H1 (cell line): ENCODE measurements around the gene PDE4B. TPM values are rescaled to one million over a fixed set of nuclear protein-coding genes. Genes with fewer than 3 reads are reported as not detected.

ENCODE experiments used
- ATF2 ChIP-seq: IDR thresholded peaks from 2 replicates; pipeline ENCODE4 v1.6.1; 2012; ENCODE audit warnings: low read length, inconsistent platforms
- MAFK ChIP-seq: IDR thresholded peaks from 2 replicates; pipeline ENCODE4 v1.6.1; 2012; ENCODE audit warnings: low read depth, mild to moderate bottlenecking, improper control_type of control experiment, low read length
- MAX ChIP-seq: IDR thresholded peaks from 2 replicates; pipeline ENCODE4 v1.6.1; 2012; ENCODE audit warnings: inconsistent platforms
- POLR2AphosphoS5 ChIP-seq: IDR thresholded peaks from 2 replicates; pipeline ENCODE4 v1.6.1; 2011; ENCODE audit warnings: low read depth, low read length
- RBBP5 ChIP-seq: IDR thresholded peaks from 2 replicates; pipeline ENCODE4 v1.7.1; 2012; ENCODE audit warnings: low read depth, mild to moderate bottlenecking, inconsistent platforms, low read length, moderate library complexity, borderline replicate concordance
- TAF1 ChIP-seq: IDR thresholded peaks from 2 replicates; pipeline ENCODE4 v1.6.1; 2011; ENCODE audit warnings: mild to moderate bottlenecking, low read depth, low read length
- YY1 ChIP-seq: IDR thresholded peaks from 2 replicates; pipeline ENCODE4 v1.6.1; 2011; ENCODE audit warnings: low read depth, mild to moderate bottlenecking, low read length
- polyA plus RNA-seq, 7 experiments: library from polyadenylated mRNA; depleted of rRNA in 3 of 7; stranded (reverse) in 5 of 7; unstranded in 2 of 7; fragments of >200 nt in 5 of 7; fragments of 200-250 nt in 2 of 7; gene quantifications; 1 replicate in 5 of 7; 2 replicates in 1 of 7; 4 replicates in 1 of 7; pipeline versions ENCODE4 v1.2.1 to v1.2.3, GENCODE V29; 2011 to 2013; ENCODE audit warnings: missing spikeins in 2 of 7, mixed read lengths in 2 of 7
- total RNA-seq: library from RNA; stranded (reverse); fragmentation: NEBNext Ultra II Directional; extraction: Animal tissue kit (Norgen Biotek cat#: 25700); gene quantifications from 2 replicates; pipeline ENCODE4 v1.2.1, GENCODE V29; 2021

Gene PDE4B
- total and polyA plus RNA-seq, 2 of the 8 experiments (the other 6 are each of a cell fraction or from before 2014, with no cell fraction given), result 5.0 to 15.1 TPM

- no peak for TF ChIP-seq MAFK
- no peak for TF ChIP-seq RBBP5
- TF ChIP-seq POLR2AphosphoS5, result no peak
- TF ChIP-seq ATF2, result no peak
- no peak for TF ChIP-seq MAX
- TF ChIP-seq TAF1, result no peak
- TF ChIP-seq YY1, result no peak
These were observed 556.5 kb downstream of the PDE4B start (continued) for GRCh38 chr1:66349242-66349641.
